Suprapubic skin (tissue), 4 donors: ENCODE results near the gene SLC1A1. TPM values are rescaled to one million over a fixed set of nuclear protein-coding genes. Genes with fewer than 3 reads are reported as not detected.

Experiments used
- DNase-seq, 2 donors: peaks; one replicate each; pipeline ENCODE4 v3.0.0-alpha.2; 2019; ENCODE audit warnings: low spot score in 2 of 2
- H3K27ac ChIP-seq: fragments of 200-600 bp; sonication (generic); one replicate; pipeline ENCODE4 v1.5.1; 2019
- H3K27me3 ChIP-seq: fragments of 200-600 bp; sonication (generic); one replicate; pipeline ENCODE4 v1.5.1; 2019
- H3K36me3 ChIP-seq: fragments of 200-600 bp; sonication (generic); one replicate; pipeline ENCODE4 v1.5.1; 2019
- H3K4me1 ChIP-seq: fragments of 200-600 bp; sonication (generic); one replicate; pipeline ENCODE4 v1.5.1; 2019
- H3K4me3 ChIP-seq: fragments of 200-600 bp; sonication (generic); one replicate; pipeline ENCODE4 v1.5.1; 2019; ENCODE audit warnings: mild to moderate bottlenecking
- H3K9me3 ChIP-seq: fragments of 200-600 bp; sonication (generic); one replicate; pipeline ENCODE4 v1.5.1; 2019
- EP300 ChIP-seq: sonication (generic); formaldehyde crosslinking; IDR thresholded peaks from one replicate; pipeline ENCODE4 v1.6.1; 2017; ENCODE audit warnings: antibody characterized with exemption
- POLR2A ChIP-seq, 2 donors: fragments of 450-650 bp; IDR thresholded peaks; one replicate each; pipeline ENCODE4 v1.6.1; 2017; ENCODE audit warnings: antibody characterized with exemption in 2 of 2, mild to moderate bottlenecking in 2 of 2, moderate library complexity in 2 of 2
- POLR2AphosphoS5 ChIP-seq, 3 donors: sonication (generic); formaldehyde crosslinking; IDR thresholded peaks; one replicate each; pipeline ENCODE4 v1.6.1; 2017; ENCODE audit warnings: antibody characterized with exemption in 3 of 3
- WGBS: methylation state at CpG from one replicate; pipeline ENCODE4 v1.1.5; 2018; 5-methylcytosine and 5-hydroxymethylcytosine counted together
- total RNA-seq, 4 donors: library from RNA; depleted of rRNA; stranded (reverse); fragments of >200 nt; gene quantifications; one replicate each; pipeline ENCODE4 v1.1.0, GENCODE V29; 2016
- TF ChIP-seq, protein P1 (sequence below), 2 donors: fragments of 200-600 bp in 1 of 2; fragments of 450-650 bp in 1 of 2; sonication (generic) in 1 of 2; IDR thresholded peaks; one replicate each; pipeline ENCODE4 v1.5.1; 2016 to 2019; ENCODE audit warnings: antibody characterized with exemption in 2 of 2, mild to moderate bottlenecking in 1 of 2, moderate library complexity in 1 of 2

Gene SLC1A1
- total RNA-seq, 4 donors from 2014 or later = 1.0 to 2.4 (median 1.6) TPM

- TF ChIP-seq POLR2AphosphoS5 (IDR thresholded peaks at IDR 0.05) = no peak
- TF ChIP-seq POLR2A (IDR thresholded peaks at IDR 0.05) = no peak
- TF ChIP-seq, protein P1, sequence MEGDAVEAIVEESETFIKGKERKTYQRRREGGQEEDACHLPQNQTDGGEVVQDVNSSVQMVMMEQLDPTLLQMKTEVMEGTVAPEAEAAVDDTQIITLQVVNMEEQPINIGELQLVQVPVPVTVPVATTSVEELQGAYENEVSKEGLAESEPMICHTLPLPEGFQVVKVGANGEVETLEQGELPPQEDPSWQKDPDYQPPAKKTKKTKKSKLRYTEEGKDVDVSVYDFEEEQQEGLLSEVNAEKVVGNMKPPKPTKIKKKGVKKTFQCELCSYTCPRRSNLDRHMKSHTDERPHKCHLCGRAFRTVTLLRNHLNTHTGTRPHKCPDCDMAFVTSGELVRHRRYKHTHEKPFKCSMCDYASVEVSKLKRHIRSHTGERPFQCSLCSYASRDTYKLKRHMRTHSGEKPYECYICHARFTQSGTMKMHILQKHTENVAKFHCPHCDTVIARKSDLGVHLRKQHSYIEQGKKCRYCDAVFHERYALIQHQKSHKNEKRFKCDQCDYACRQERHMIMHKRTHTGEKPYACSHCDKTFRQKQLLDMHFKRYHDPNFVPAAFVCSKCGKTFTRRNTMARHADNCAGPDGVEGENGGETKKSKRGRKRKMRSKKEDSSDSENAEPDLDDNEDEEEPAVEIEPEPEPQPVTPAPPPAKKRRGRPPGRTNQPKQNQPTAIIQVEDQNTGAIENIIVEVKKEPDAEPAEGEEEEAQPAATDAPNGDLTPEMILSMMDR (IDR thresholded peaks at IDR 0.05) = no peak
- no peak for TF ChIP-seq EP300
- peak overlapping the region; percentile 70 for H3K4me3 ChIP-seq
- H3K9me3 ChIP-seq = no peaks in the 10 kb centered on the region
- H3K36me3 ChIP-seq = no peaks in the 10 kb centered on the region
- no peaks in the 10 kb centered on the region for H3K27me3 ChIP-seq
- H3K4me1 ChIP-seq = peaks cover 17% of the 10 kb centered on the region
- no peak overlapping the region for H3K27ac ChIP-seq
- WGBS = 28% methylated on average over 7 of the region's 7 CpGs
- no peak for DNase-seq
Observed at GRCh38 chr9:4491626-4491975, 1.3 kb downstream of the SLC1A1 start.

- Histone ChIP-seq H3K36me3 (no peaks in the 10 kb centered on the region), H3K27me3 (no peaks in the 10 kb centered on the region), H3K27ac (no peak overlapping the region), H3K4me1 (peaks cover 17% of the 10 kb centered on the region), H3K9me3 (no peaks in the 10 kb centered on the region), H3K4me3 (no peak overlapping the region)
- TF ChIP-seq POLR2A (IDR thresholded peaks at IDR 0.05) (no peak), POLR2AphosphoS5 (IDR thresholded peaks at IDR 0.05) (no peak), EP300 (no peak)
- TF ChIP-seq, protein P1 (IDR thresholded peaks at IDR 0.05) = no peak
- no peak for DNase-seq
- 74% methylated on average over 2 of the region's 2 CpGs for WGBS
Observed at GRCh38 chr9:4494332-4494731, 4.1 kb downstream of the SLC1A1 start.

DNA sequence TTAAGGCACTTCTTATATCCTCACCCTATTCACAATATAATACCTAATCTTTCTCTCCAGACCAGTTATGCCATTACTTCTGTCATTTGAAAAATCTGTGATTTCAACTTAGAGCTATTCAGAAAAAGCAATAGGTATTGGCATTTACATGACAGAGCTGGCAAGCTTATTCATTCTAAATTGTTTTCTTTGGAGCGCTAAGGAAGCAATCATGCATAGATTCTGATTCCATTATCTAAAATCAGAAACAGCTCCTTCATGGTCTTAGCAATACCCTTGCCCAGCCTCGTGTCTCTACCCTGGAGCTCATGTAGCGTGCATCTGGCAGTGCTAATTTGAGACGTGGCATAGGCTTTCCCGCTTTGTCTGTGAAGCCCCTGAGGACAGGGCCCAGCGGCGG, 4.5 kb downstream of the SLC1A1 start:
- no peak overlapping the region for H3K4me3 ChIP-seq
- no peaks in the 10 kb centered on the region for H3K9me3 ChIP-seq
- no peak for DNase-seq
- no peak overlapping the region for H3K27ac ChIP-seq
- 97% methylated on average over 7 of the region's 7 CpGs for WGBS
- TF ChIP-seq EP300 = no peak
- no peak for TF ChIP-seq POLR2AphosphoS5 (IDR thresholded peaks at IDR 0.05)
- TF ChIP-seq, protein P1 (IDR thresholded peaks at IDR 0.05) = no peak
- TF ChIP-seq POLR2A (IDR thresholded peaks at IDR 0.05) = no peak
- peaks cover 14% of the 10 kb centered on the region for H3K4me1 ChIP-seq
- H3K36me3 ChIP-seq = no peaks in the 10 kb centered on the region
- H3K27me3 ChIP-seq = no peaks in the 10 kb centered on the region

- DNase-seq = no peak
- H3K4me3 ChIP-seq = no peak overlapping the region
- H3K36me3 ChIP-seq = no peaks in the 10 kb centered on the region
- TF ChIP-seq EP300 = no peak
- no peak for TF ChIP-seq POLR2A (IDR thresholded peaks at IDR 0.05)
- TF ChIP-seq, protein P1 (IDR thresholded peaks at IDR 0.05) = no peak
- no peak for TF ChIP-seq POLR2AphosphoS5 (IDR thresholded peaks at IDR 0.05)
- no peaks in the 10 kb centered on the region for H3K9me3 ChIP-seq
- no peak overlapping the region for H3K27ac ChIP-seq
- peaks cover 13% of the 10 kb centered on the region for H3K4me1 ChIP-seq
- WGBS = 90% methylated on average over 4 of the region's 4 CpGs
- H3K27me3 ChIP-seq = no peaks in the 10 kb centered on the region
Observed at GRCh38 chr9:4495537-4495936, 5.3 kb downstream of the SLC1A1 start.

GRCh38 chr9:4496497-4496896, 6.2 kb downstream of the SLC1A1 start:
- H3K36me3 ChIP-seq = no peaks in the 10 kb centered on the region
- H3K9me3 ChIP-seq = no peaks in the 10 kb centered on the region
- no peak overlapping the region for H3K4me3 ChIP-seq
- H3K27me3 ChIP-seq = no peaks in the 10 kb centered on the region
- H3K4me1 ChIP-seq = peaks cover 3% of the 10 kb centered on the region
- 93% methylated on average over 2 of the region's 2 CpGs for WGBS
- H3K27ac ChIP-seq = no peak overlapping the region
- TF ChIP-seq POLR2A (IDR thresholded peaks at IDR 0.05) (no peak), POLR2AphosphoS5 (IDR thresholded peaks at IDR 0.05) (no peak), EP300 (no peak)
- TF ChIP-seq, protein P1 (IDR thresholded peaks at IDR 0.05) = no peak
- DNase-seq = no peak
